Smooth muscle cell (in vitro differentiated cells): Measurements from ENCODE around the gene CHRND. TPM values are rescaled to one million over a fixed set of nuclear protein-coding genes. Genes with fewer than 3 reads are reported as not detected.

Experiments
- DNase-seq: peaks from one replicate; lab custom pipeline; 2025; ENCODE audit not compliant: unreplicated experiment; lab: John Stamatoyannopoulos, UW
- H2AFZ ChIP-seq: fragments of 200-600 bp; sonication (generic); 2 replicates; pipeline ENCODE4 v1.6.0; 2016; ENCODE audit warnings: antibody characterized with exemption, low read depth, mild to moderate bottlenecking
- H3F3A ChIP-seq: fragments of 200-600 bp; sonication (generic); 2 replicates; pipeline ENCODE4 v1.6.0; 2017; ENCODE audit warnings: antibody characterized with exemption, low read depth
- H3K27ac ChIP-seq: fragments of 200-600 bp; sonication (generic); 2 replicates; pipeline ENCODE4 v1.5.1; 2016; ENCODE audit warnings: low read depth, mild to moderate bottlenecking
- H3K27me3 ChIP-seq: fragments of 200-600 bp; sonication (generic); 2 replicates; pipeline ENCODE4 v1.6.1; 2016; ENCODE audit warnings: low read depth, mild to moderate bottlenecking
- H3K36me3 ChIP-seq: fragments of 200-600 bp; sonication (generic); 2 replicates; pipeline ENCODE4 v1.5.1; 2016; ENCODE audit warnings: low read depth
- H3K4me1 ChIP-seq: fragments of 200-600 bp; sonication (generic); 2 replicates; pipeline ENCODE4 v1.5.1; 2016; ENCODE audit warnings: low read depth
- H3K4me2 ChIP-seq: fragments of 200-600 bp; sonication (generic); 2 replicates; pipeline ENCODE4 v1.6.0; 2016; ENCODE audit warnings: mild to moderate bottlenecking
- H3K4me3 ChIP-seq: fragments of 200-600 bp; sonication (generic); 2 replicates; pipeline ENCODE4 v1.5.1; 2016; ENCODE audit warnings: mild to moderate bottlenecking
- H3K79me2 ChIP-seq: fragments of 200-600 bp; sonication (generic); 2 replicates; pipeline ENCODE4 v1.6.0; 2016; ENCODE audit warnings: low read depth, mild to moderate bottlenecking
- H3K9ac ChIP-seq: fragments of 200-600 bp; sonication (generic); 2 replicates; pipeline ENCODE4 v1.6.0; 2016; ENCODE audit warnings: low read depth
- H3K9me3 ChIP-seq: fragments of 200-600 bp; sonication (generic); replicated peaks from 2 replicates; pipeline ENCODE4 v1.5.1; 2016; ENCODE audit warnings: low read depth
- H4K20me1 ChIP-seq: fragments of 200-600 bp; sonication (generic); 2 replicates; pipeline ENCODE4 v1.6.0; 2016; ENCODE audit warnings: low read depth
- WGBS: methylation state at CpG from one replicate; pipeline ENCODE4 v1.1.7; 2016; ENCODE audit warnings: low lambda C conversion rate; 5-methylcytosine and 5-hydroxymethylcytosine counted together
- polyA plus RNA-seq: library from polyadenylated mRNA; unstranded; fragments of >200 nt; fragmentation: Nextera tagmentation; extraction: Ambion mirVana; gene quantifications from 2 replicates; pipeline ENCODE4 v1.2.1, GENCODE V29; 2016
- total RNA-seq: library from RNA; depleted of rRNA; stranded (reverse); fragments of >200 nt; gene quantifications from 2 replicates; pipeline ENCODE4 v1.2.3, GENCODE V29; 2014
- TF ChIP-seq, protein P1 (sequence below): fragments of 200-600 bp; sonication (generic); IDR thresholded peaks from 2 replicates; pipeline ENCODE4 v1.5.1; 2017; ENCODE audit warnings: borderline replicate concordance, mild to moderate bottlenecking, antibody characterized with exemption; ENCODE audit not compliant: insufficient read depth, poor library complexity, severe bottlenecking

CHRND gene
- total and polyA plus RNA-seq, 2 experiments from 2014 or later = not detected

DNA sequence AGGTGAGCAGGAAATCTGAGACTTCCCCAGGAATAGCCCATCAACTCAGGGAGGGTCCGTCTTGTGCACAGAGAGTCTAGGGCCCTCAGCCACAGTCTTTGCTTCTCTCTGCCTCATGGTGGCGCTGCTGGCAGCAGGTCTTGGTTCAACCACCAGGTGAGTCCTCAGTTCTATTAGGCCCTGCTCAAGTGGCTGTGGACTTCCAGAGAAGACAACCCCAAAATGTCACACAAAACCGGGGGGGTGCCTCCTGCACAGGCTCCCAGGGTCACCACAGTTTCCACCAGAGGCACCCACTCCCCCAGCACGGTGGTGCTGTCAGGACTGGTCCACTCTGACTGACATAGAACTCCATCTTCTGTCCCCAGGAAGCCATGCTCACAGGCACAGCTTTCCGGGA is 11.1 kb downstream of the CHRND start:
- no peak for DNase-seq
- H4K20me1 ChIP-seq = no peaks in the 10 kb centered on the region
- H3K27me3 ChIP-seq = no peaks in the 10 kb centered on the region
- H3F3A ChIP-seq = no peaks in the 10 kb centered on the region
- H3K9me3 ChIP-seq = no peaks in the 10 kb centered on the region
- no peak overlapping the region for H2AFZ ChIP-seq
- WGBS = 73% methylated on average over 5 of the region's 5 CpGs
- no peak overlapping the region for H3K9ac ChIP-seq
- no peak overlapping the region for H3K4me2 ChIP-seq
- TF ChIP-seq, protein P1, sequence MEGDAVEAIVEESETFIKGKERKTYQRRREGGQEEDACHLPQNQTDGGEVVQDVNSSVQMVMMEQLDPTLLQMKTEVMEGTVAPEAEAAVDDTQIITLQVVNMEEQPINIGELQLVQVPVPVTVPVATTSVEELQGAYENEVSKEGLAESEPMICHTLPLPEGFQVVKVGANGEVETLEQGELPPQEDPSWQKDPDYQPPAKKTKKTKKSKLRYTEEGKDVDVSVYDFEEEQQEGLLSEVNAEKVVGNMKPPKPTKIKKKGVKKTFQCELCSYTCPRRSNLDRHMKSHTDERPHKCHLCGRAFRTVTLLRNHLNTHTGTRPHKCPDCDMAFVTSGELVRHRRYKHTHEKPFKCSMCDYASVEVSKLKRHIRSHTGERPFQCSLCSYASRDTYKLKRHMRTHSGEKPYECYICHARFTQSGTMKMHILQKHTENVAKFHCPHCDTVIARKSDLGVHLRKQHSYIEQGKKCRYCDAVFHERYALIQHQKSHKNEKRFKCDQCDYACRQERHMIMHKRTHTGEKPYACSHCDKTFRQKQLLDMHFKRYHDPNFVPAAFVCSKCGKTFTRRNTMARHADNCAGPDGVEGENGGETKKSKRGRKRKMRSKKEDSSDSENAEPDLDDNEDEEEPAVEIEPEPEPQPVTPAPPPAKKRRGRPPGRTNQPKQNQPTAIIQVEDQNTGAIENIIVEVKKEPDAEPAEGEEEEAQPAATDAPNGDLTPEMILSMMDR = no peak
- no peak overlapping the region for H3K27ac ChIP-seq
- peaks cover 6% of the 10 kb centered on the region for H3K4me1 ChIP-seq
- no peak overlapping the region for H3K4me3 ChIP-seq
- no peaks in the 10 kb centered on the region for H3K36me3 ChIP-seq
- H3K79me2 ChIP-seq = no peaks in the 10 kb centered on the region

DNA sequence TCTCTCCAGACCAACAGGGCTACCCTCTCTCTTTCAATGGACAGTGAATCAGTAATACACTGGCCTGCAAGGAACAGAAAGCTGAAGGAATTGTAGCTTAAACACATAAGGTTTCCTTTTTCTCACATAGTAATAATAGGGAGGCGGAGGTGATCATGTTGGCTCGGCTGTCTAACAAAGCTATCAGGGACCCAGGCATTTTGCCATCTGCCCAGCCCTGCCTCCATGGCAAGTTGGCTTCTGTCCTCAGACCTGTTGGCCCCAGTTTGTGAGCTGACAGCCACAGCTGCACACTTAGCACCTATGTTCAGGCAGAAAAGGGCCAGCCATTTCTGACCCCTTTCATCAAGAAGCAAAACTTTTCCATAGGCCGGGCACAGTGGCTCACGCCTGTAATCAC is 11.5 kb downstream of the CHRND start:
- 98% methylated on average over 4 of the region's 4 CpGs for WGBS
- TF ChIP-seq, protein P1 = no peak
- Histone ChIP-seq H3K4me3 (no peak overlapping the region), H3K4me2 (no peak overlapping the region), H3K36me3 (no peaks in the 10 kb centered on the region), H2AFZ (no peak overlapping the region), H4K20me1 (no peaks in the 10 kb centered on the region), H3K9me3 (no peaks in the 10 kb centered on the region), H3K27ac (no peak overlapping the region), H3K9ac (no peak overlapping the region), H3K79me2 (no peaks in the 10 kb centered on the region), H3K4me1 (peaks cover 6% of the 10 kb centered on the region), H3K27me3 (no peaks in the 10 kb centered on the region), H3F3A (no peaks in the 10 kb centered on the region)
- DNase-seq = no peak

DNA sequence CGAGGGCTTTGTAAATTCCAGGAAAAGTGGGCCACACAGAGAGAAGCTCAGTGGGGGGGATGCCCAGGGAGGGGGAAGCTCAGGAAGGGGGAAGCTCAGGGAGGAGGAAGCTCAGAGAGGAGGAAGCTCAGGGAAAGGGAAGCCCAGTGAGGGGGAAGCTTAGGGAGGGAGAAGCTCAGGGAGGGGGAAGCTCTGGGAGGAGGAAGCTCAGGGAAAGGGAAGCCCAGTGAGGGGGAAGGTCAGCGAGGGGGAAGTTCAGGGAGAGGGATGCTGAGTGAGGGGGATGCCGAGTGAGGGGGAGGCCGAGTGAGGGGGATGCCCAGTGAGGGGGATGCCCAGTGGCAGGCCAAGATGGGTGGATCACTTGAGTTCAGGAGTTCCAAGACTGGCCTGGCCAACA is 12.7 kb downstream of the CHRND start:
- Histone ChIP-seq H3K27me3 (no peaks in the 10 kb centered on the region), H4K20me1 (no peaks in the 10 kb centered on the region), H3K4me3 (no peak overlapping the region), H3K27ac (no peak overlapping the region), H3K9me3 (no peaks in the 10 kb centered on the region), H3K36me3 (no peaks in the 10 kb centered on the region), H2AFZ (no peak overlapping the region), H3K4me2 (no peak overlapping the region), H3K9ac (no peak overlapping the region), H3K4me1 (peaks cover 6% of the 10 kb centered on the region), H3F3A (no peaks in the 10 kb centered on the region), H3K79me2 (no peaks in the 10 kb centered on the region)
- DNase-seq = no peak
- TF ChIP-seq, protein P1 = no peak
- 100% methylated on average over 1 of the region's 4 CpGs for WGBS
